NT2/D1 (cell line): ENCODE results near the gene TBC1D30.

ENCODE experiments used
- SUZ12 ChIP-seq: IDR thresholded peaks from 2 replicates; pipeline ENCODE4 v1.6.1; 2011; ENCODE audit not compliant: insufficient read length, insufficient read depth; ENCODE audit errors: extremely low read depth
- YY1 ChIP-seq: IDR thresholded peaks from 2 replicates; pipeline ENCODE4 v1.6.1; 2011; ENCODE audit not compliant: insufficient read length, insufficient read depth
- ZNF274 ChIP-seq: IDR thresholded peaks from 2 replicates; pipeline ENCODE4 v1.6.1; 2011; ENCODE audit warnings: mild to moderate bottlenecking, low read depth, low read length

DNA sequence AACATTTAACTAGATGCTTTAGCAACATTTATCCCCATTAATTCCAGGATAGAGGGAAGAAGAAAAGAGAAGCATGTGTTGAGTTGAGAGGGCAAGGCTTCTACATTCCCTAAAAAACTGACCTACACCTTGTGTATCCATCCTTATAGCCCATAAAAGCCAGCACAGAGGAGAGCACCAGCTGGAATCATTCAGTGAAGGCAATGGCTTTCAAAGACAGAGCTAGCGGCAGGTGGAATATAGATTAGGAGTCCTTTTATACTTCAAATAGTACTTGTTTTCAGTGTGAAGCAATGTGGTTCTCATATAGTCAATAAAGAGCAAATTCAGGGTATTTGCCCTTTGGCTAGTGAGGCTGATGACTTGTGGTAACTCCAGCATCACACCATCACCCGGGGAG lies 94.4 kb downstream of the TBC1D30 start:
- no peak for TF ChIP-seq ZNF274
- TF ChIP-seq YY1: no peak
- TF ChIP-seq SUZ12: no peak
